Activated CD4-positive, alpha-beta T cell treated with anti-CD3 and anti-CD28 coated beads, Interleukin-2, amount 10 ng/mL, durations not matched to agents 7 days and 5 days (primary cell): ENCODE measurements around the gene FBLN5. TPM values are rescaled to one million over a fixed set of nuclear protein-coding genes. Genes with fewer than 3 reads are reported as not detected.

Experiments
- CTCF ChIA-PET: fragments of 350-600 bp; sonication (Branson Sonifier 250); formaldehyde crosslinking; loops from one replicate; lab custom pipeline; 2021; ENCODE audit warnings: antibody characterized with exemption; lab: Charles Lee
- POLR2A ChIA-PET: fragments of 350-600 bp; sonication (Branson Sonifier 250); formaldehyde crosslinking; loops from one replicate; lab custom pipeline; 2021; ENCODE audit warnings: antibody characterized with exemption; lab: Charles Lee
- DNase-seq: peaks from one replicate; pipeline ENCODE4 v3.0.0-alpha.2; 2020
- H3K27ac Mint-ChIP-seq: one replicate; pipeline ENCODE4 v1.8.0; 2021; ENCODE audit warnings: mild to moderate bottlenecking, moderate library complexity, mixed read lengths
- H3K27me3 Mint-ChIP-seq: one replicate; pipeline ENCODE4 v1.8.0; 2021; ENCODE audit warnings: mixed read lengths
- H3K36me3 Mint-ChIP-seq: one replicate; pipeline ENCODE4 v1.8.0; 2021; ENCODE audit warnings: low read depth, mixed read lengths
- H3K4me1 Mint-ChIP-seq: one replicate; pipeline ENCODE4 v1.8.0; 2021; ENCODE audit warnings: mixed read lengths
- H3K4me3 Mint-ChIP-seq: one replicate; pipeline ENCODE4 v1.8.0; 2021; ENCODE audit warnings: mild to moderate bottlenecking, moderate library complexity, mixed read lengths
- H3K9me3 Mint-ChIP-seq: one replicate; pipeline ENCODE4 v1.8.0; 2021; ENCODE audit warnings: mixed read lengths
- total RNA-seq, 2 experiments: library from RNA; stranded (reverse); gene quantifications; one replicate each; pipeline ENCODE4 v1.2.3, GENCODE V29; 2021

FBLN5 gene
- total RNA-seq, 2 experiments from 2014 or later: 3.8 to 4.1 TPM

DNA sequence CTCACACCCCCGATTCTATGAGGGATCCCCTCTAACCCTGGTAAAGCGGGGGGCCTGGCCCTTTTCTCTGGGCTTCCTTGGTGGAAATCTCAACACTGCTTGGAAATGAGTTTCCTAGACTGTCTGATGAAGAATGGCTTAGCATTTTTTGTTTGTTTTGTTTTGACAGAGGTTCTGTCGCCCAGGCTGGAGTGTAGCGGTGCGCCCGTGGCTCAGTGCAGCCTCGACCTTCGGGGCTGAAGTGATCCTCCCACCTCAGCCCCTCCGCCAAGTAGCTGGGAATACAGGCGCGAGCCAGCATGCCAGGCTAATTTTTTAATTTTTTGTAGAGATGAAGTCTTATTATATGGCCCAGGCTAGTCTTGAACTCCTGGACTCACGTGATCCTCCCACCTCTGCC is 110.4 kb downstream of the FBLN5 start:
- CTCF ChIA-PET: interaction anchor here (1.2 kb wide), 1 partner anchor 10 kb away, joined by 3 read pairs; no protein-coding TSS in a partner anchor
- POLR2A ChIA-PET: no interaction called here
- Mint-ChIP-seq H3K4me1 (peaks cover 78% of the 10 kb centered on the region), H3K27ac (no peak overlapping the region), H3K27me3 (no peaks in the 10 kb centered on the region), H3K4me3 (peak overlapping the region; percentile 75), H3K36me3 (peaks cover 78% of the 10 kb centered on the region), H3K9me3 (peaks cover 3% of the 10 kb centered on the region)
- DNase-seq: no peak

DNA sequence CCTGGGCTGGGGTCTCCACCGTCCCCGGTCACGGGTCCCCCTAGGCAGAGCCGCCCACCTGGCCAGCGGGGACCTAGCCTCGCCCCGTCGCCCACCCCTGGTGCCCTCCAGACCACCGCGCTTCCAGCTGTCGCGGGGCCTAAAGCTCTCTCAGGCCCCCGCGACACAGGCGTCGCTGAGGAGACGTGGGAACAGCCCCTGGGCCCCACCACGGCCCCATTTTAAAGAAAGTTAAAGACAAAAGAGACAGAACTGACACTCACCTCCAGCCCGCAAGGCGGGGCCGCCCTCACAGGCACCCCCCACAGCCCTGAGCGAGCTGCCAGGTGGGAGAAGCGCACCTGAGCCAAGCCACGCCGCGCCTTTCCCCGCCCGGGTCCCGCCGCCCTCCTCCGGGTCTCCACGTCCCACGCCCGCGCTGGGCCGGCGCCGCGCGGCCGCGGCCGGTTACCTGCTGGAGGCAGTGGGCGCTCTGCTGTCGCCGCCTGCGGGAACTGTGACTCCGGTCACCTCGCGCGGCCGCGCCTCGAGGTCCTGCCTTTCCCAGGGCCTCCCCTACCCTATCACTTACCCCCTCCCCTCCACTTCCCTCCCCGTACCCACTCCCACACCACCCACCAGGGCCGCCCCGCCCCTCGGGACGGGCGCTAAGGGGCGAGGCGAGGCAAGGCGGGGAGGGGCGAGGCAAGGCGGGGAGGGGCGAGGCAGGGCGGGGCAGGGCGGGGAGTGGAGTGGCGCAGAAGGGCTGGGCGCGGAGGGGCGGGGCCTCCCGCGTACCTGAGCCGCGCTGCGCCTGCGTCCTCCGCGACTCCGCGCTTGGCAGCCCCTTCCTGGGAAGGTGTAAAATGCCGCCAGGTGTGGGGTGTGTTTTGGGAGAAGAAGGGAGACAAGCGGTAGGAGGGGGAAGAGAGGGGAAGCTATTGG is 111.3 kb downstream of the FBLN5 start:
- Mint-ChIP-seq H3K4me1 (peaks cover 76% of the 10 kb centered on the region), H3K36me3 (peaks cover 75% of the 10 kb centered on the region), H3K9me3 (peaks cover 3% of the 10 kb centered on the region), H3K27me3 (no peaks in the 10 kb centered on the region), H3K27ac (peak overlapping the region; percentile 55), H3K4me3 (peak overlapping the region; percentile 75)
- ChIA-PET CTCF (interaction anchor here (0.9 to 1.2 kb wide), 4 partner anchors 10 to 160 kb away, joined by 3 to 4 read pairs (median 3); no protein-coding TSS in a partner anchor), POLR2A (no interaction called here)
- DNase-seq: peak; percentile 84

DNA sequence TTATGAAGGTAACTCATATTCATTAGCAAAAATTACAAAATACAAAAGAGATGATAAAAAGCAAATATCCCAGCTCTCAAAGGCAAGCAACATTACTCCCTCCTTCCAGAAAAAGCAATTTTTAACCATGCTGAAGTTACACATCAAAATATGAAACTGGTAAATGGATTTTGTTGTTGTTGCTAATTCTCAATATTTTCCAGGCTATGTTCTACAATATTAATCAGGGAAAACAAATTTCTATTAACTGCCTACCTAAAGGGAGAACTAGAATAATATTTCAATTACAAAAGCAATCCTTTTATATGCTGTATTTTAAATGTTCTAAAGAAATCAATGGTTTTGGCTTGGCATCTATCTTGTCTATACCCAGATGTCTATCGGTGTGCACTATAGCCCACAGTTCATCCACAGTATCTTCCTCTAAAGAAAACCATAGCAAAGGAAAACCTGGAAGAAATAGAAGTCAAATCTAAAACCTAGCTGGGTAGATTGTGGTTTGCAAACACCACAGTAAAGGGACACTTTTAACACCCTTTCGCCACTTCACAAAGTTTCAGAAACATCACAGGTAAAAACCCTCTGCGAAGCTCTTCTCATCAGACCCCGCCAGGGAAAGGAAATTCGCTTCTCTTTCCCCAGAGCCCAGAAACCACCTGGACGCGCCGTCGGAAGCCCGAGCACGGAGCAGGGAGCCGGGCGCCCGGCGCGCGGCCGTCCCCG is 112.1 kb downstream of the FBLN5 start:
- peak; percentile 30 for DNase-seq
- H3K36me3 Mint-ChIP-seq: peaks cover 71% of the 10 kb centered on the region
- H3K4me3 Mint-ChIP-seq: peak overlapping the region; percentile 50
- H3K27ac Mint-ChIP-seq: no peak overlapping the region
- ChIA-PET CTCF (interaction anchor here (0.9 to 1.2 kb wide), 4 partner anchors 9 to 161 kb away, joined by 3 to 4 read pairs (median 3); no protein-coding TSS in a partner anchor), POLR2A (no interaction called here)
- peaks cover 3% of the 10 kb centered on the region for H3K9me3 Mint-ChIP-seq
- no peaks in the 10 kb centered on the region for H3K27me3 Mint-ChIP-seq
- H3K4me1 Mint-ChIP-seq: peaks cover 73% of the 10 kb centered on the region

DNA sequence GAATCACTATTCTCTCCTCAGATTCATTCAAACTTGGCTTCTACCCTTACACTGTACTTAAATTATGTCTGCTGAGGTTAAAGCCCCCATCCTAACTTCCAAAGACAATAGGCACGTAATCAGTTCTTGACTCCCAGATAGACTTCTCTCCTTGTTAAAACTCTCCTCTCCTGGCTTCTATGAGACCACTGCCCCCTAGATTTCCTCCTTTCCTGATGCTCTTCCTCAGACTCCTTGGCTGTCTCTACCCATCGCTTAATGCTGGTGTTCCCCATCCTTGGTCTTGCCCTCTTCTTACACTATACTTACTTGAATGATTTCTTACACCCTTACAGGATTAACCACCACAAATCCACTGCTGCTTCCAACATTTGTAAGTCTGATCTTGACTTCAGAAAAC is 112.9 kb downstream of the FBLN5 start:
- no peak for DNase-seq
- Mint-ChIP-seq H3K4me1 (peaks cover 73% of the 10 kb centered on the region), H3K4me3 (no peak overlapping the region), H3K9me3 (no peaks in the 10 kb centered on the region), H3K36me3 (peaks cover 71% of the 10 kb centered on the region), H3K27me3 (no peaks in the 10 kb centered on the region), H3K27ac (peak overlapping the region; percentile 5)
- ChIA-PET CTCF (interaction anchor here (1.2 kb wide), 1 partner anchor 26 kb away, joined by 3 read pairs; no protein-coding TSS in a partner anchor), POLR2A (no interaction called here)

DNA sequence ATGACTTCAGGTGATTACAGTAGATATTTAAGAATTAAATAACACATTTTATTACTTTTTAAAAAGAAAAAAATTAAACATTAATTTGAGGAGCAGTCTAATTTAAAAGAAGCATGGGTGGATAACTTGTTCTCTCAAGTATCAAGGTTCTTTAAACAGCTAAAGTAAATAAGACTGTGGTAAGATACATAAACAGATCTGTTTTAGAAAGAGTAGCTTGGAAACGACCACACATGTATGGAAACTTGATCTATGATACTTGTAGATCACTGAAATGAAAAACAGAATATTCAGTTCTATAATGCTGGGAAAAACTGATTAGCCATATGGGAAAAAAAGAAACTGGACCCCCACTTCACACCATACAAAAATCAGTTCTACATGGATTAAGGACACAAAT is 116.2 kb downstream of the FBLN5 start:
- CTCF ChIA-PET: no interaction called here
- Mint-ChIP-seq H3K36me3 (peaks cover 63% of the 10 kb centered on the region), H3K9me3 (no peaks in the 10 kb centered on the region), H3K4me3 (no peak overlapping the region), H3K27me3 (no peaks in the 10 kb centered on the region), H3K4me1 (peaks cover 56% of the 10 kb centered on the region), H3K27ac (no peak overlapping the region)
- DNase-seq: no peak
- POLR2A ChIA-PET: no interaction called here

DNA sequence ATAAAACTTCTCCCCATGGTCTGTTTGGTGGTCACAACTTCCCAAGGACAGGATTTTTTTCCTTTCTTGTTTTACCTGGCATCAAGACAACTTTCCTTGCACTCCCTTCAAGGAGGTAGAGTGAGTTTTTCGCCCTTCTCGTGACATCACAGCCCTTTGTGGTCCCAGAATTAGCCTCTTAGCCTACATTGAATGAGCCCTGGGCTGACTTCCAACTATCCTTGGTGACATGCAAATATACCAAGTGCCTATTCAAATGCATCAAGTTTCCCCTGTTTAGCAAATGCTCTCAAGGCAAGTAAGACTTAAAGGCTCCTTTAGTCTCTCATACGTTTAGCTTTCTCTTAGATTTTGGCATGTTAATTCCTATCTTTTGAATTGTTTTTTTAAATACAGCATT is 116.7 kb downstream of the FBLN5 start:
- no peak for DNase-seq
- CTCF ChIA-PET: no interaction called here
- H3K9me3 Mint-ChIP-seq: no peaks in the 10 kb centered on the region
- POLR2A ChIA-PET: no interaction called here
- peaks cover 56% of the 10 kb centered on the region for H3K4me1 Mint-ChIP-seq
- peaks cover 65% of the 10 kb centered on the region for H3K36me3 Mint-ChIP-seq
- no peaks in the 10 kb centered on the region for H3K27me3 Mint-ChIP-seq
- no peak overlapping the region for H3K4me3 Mint-ChIP-seq
- H3K27ac Mint-ChIP-seq: no peak overlapping the region

DNA sequence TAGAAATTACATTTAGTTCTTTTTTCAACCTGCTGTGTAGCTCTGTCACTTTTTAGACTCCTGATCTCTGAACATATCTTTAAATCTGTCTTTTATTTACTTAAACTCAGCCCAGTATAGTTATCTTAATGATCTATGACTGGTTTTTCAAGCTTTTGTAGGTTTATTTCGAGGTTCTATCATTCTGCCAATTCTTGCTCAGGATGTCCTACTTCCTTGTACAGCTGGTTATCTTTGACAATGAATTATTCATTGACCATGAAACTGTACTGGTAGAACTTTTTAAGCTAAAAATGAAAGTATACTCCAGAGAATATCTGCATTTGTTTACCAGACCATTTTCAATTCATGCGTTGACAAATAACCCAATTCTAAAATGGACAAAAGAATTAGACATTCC is 118.0 kb downstream of the FBLN5 start:
- CTCF ChIA-PET: interaction anchor here (0.6 to 1.5 kb wide), 3 partner anchors 12 to 657 kb away, joined by 3 read pairs; no protein-coding TSS in a partner anchor

DNA sequence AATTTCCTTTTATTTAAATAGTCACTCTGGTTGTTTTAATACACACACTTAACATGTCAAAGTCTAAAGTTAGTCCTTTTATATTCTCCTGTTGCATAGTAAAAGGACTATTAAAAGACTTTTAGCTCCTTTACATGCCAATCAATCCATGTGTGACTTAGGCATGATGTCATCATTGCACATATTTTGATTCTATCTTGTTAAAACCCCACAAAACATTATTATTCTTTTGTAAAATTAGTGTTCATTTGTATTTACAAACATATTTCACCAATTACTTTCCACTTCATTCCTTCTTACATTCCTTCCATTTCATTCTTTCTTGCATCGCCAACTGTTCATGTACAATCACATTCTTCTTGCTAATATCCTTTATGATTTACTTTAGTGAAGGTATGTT is 119.7 kb downstream of the FBLN5 start:
- H3K4me1 Mint-ChIP-seq: peaks cover 42% of the 10 kb centered on the region
- no peak for DNase-seq
- CTCF ChIA-PET: interaction anchor here (0.7 to 1.7 kb wide), 2 partner anchors 10 to 204 kb away, joined by 3 read pairs; no protein-coding TSS in a partner anchor
- H3K27me3 Mint-ChIP-seq: no peaks in the 10 kb centered on the region
- H3K9me3 Mint-ChIP-seq: peaks cover 11% of the 10 kb centered on the region
- no peak overlapping the region for H3K27ac Mint-ChIP-seq
- no peak overlapping the region for H3K4me3 Mint-ChIP-seq
- peaks cover 62% of the 10 kb centered on the region for H3K36me3 Mint-ChIP-seq
- POLR2A ChIA-PET: no interaction called here

More for the DNA sequence above, 118.0 kb downstream of the FBLN5 start:
- H3K9me3 Mint-ChIP-seq: peaks cover 6% of the 10 kb centered on the region
- no peak for DNase-seq
- no peak overlapping the region for H3K27ac Mint-ChIP-seq
- POLR2A ChIA-PET: no interaction called here
- H3K36me3 Mint-ChIP-seq: peaks cover 66% of the 10 kb centered on the region
- H3K4me1 Mint-ChIP-seq: peaks cover 52% of the 10 kb centered on the region
- no peaks in the 10 kb centered on the region for H3K27me3 Mint-ChIP-seq
- no peak overlapping the region for H3K4me3 Mint-ChIP-seq

Other genes with a start within 250 kb of the FBLN5 start
- 1 to 10 TPM; 3.9 to 4.8 TPM for gene CATSPERB, start 215.6 kb downstream of the FBLN5 start, total RNA-seq
- 100 to 1,000 TPM; 196 to 216 TPM for gene TC2N, start 80.2 kb downstream of the FBLN5 start, total RNA-seq
- gene TRIP11, start 92.4 kb upstream of the FBLN5 start, total RNA-seq: 10 to 100 TPM; 43.6 to 44.7 TPM
- 10 to 100 TPM; 28.8 to 30.3 TPM for gene ATXN3, start 158.9 kb upstream of the FBLN5 start, total RNA-seq
- gene NDUFB1, start 174.0 kb upstream of the FBLN5 start, total RNA-seq: 100 to 1,000 TPM; 109 to 143 TPM
- 10 to 100 TPM; 74.4 to 94.2 TPM for gene CPSF2, start 174.3 kb upstream of the FBLN5 start, total RNA-seq